COLO668 (cell line): ENCODE measurements around the gene LINC01488.

Experiments used
- DNase-seq: peaks from one replicate; lab custom pipeline; 2025; ENCODE audit not compliant: unreplicated experiment; lab: John Stamatoyannopoulos, UW

Gene LINC01488

DNA sequence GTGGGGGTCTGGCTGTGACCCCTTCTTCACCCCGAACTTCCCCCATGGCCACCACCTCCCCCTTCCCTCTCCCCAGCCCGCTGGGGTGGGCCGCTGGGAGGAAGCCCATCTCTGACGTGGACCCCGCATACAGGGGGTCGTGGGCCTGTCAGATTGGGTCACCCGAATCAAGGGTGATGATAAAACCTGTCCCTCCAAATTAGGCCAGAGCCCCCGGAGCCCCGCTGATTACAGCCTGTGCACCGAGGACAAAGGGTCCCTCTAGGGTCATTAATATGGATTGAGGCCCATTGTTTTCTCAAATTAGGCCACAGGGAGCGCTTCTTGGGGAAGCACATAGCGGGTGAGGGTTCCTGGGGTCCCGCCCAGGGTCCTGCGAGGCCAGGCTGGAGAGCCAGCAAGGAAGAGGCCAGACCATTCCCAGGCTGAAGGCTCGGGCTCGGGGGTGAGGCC is 4.9 kb upstream of the LINC01488 start:
- DNase-seq = no peak

DNA sequence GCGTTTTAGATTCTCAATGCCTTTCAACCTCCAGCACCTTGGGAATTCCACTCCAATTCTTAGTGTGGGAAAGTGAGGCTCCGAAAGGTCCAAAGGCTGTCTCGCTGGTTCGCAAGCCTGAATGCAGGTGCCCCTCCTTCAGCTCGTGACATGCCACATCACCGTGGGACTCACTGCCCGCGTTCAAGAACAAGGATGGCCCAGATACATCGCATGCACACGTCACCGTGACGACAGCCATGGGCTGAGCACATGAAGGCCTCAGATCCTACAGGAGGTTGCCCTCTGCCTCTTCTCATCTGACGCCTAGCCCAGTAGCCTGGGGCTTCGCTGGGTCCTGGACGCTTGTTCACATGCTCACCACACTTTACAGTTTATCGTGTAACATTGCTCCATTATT is 4.4 kb upstream of the LINC01488 start:
- DNase-seq = no peak

DNA sequence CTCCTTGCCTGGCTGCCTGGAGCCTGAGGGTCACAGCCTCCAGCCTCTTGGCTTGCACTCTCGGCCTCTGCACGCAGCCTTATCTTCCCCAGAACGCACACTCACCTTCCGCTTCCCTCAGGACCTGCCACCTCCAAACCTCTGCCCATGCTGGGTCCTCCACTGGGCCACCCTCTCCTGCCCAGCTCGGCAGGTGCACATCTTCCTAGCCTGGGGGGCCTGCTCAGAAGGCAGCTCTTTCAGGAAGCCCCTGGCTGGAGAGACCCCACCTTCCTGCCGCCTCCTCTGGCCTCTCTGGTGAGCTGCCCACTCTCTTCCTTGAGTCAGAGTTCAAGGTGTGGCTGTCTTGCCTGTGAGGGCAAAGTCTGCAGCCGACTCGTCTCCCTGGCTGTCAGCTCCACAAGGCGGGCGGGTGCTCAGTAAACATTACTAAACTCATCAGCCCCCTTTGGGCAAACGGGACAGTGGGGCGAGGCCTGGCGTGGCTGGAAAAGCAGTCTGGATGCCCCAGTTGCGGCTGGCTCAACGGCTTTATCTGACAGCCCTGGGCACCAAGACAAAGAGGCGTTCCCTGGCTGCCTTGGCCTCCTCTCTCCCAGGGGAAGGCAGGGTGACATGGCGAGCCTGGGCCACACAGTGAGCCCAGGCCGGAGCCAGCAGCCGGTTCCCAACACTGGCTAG is 1.7 kb upstream of the LINC01488 start:
- no peak for DNase-seq

DNA sequence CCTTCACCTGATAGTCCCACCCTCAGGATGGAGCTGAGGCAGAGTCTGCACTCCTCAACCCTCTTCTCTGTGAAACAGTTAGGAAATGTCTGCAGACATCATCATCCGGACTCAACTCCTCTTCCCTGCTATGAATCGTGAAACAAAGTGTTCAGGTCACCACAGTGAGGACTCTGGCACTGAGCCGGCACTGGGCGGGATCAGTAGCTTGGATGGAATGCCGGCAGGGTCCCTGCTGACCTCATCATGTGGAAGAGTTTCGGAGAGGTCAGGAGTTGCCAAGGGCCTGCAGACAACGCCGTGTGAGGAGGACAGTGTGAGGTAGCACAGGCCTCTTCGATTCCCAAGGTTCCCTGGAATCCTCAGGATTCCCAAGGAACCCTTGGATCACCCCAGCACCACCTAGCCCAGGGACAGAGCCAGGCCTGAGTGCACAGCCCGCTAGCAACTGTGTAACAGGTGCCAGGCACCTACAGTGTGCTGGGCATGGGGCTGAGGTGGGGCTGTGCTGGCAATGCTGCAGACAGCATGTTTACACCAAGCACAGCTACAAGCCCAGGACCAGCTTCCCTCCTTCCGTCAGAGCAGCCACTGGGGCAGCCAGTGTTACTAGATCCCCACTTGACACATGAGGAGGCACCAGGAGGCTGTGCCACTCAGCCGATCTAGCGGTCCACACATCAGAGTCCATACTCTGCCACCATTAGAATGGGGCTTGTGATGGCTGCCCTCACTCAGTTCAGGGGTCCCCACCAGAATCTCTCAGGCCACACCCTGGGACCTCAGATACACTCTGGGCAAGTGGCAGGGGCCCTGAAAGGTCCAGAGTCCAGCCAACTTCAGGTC is 693 bp upstream of the LINC01488 start:
- no peak for DNase-seq

- no peak for DNase-seq
Observed at GRCh38 chr11:69482322-69482721, 859 bp downstream of the LINC01488 start.

GRCh38 chr11:69483170-69483569 is 1.7 kb downstream of the LINC01488 start:
- no peak for DNase-seq

- DNase-seq = no peak
Observed at GRCh38 chr11:69483691-69484426, 2.4 kb downstream of the LINC01488 start.

GRCh38 chr11:69484427-69485259 is 3.2 kb downstream of the LINC01488 start:
- no peak for DNase-seq

DNA sequence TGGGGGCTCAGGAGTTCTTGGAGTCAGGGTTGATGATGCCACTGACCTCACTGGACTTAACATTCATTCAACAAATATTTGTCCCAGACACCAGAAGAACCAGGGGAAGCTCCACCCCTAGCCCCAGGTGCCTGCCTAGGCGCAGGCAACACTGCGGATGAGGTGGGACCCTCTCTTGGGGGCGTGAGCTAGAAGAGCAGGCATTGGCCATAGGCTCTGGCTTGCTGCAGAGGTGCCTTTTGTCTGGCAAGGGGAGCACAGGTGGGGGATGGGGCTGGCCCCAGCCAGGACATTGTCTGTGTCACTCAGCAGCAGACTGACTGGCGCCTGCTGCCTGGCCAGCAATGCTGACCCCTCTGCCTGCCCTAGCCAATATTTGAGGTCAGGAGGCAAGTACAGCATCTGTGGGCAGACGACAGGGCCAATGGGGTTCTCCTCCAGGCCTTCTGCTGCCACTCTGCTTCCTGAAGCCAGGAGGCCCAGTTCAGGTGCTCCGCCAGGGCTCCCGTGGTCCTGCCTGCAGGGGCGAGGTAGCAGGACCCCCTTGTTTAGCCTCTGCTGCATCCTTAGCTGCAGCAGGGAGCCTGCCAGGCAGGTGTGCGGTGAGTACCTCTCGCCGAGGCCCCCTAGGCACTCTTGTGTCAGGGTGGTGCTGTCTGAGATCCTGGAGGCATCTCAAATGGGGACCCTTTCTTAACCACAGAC is 4.0 kb downstream of the LINC01488 start:
- no peak for DNase-seq

DNA sequence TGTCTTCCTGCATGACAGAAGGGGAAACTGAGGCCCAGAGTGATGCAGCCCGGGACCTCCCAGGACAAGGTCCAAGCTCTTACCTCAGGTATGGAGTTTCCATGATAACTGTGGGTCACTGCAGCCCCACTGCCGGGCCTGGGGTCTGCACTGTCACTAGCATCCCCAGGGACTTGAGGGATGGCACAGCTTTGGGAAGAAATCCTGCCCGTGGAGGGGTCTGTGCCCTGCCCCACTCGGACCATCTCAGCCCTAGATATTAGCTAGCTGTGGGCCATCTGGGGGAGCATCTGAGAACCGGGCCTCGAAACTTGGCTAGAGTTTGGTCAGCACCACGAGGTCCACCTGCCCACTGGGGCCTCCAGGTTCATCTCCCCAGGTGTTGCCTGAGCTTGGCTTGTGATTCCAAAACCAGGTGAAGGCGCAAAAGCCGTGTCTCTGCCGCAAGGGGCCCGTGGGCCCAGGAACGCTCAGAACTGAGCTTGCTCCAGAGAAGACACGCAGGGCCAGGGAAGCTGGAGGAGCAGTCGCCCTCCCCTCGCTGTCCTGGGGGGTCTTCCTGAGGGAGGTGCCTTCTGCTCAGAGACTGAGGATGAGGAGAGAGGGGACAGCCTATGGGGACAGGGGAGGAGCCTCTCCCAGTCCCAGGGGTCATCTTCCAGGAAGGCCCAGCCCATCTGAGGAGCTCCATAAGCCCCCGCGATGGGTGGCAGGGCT is 4.8 kb downstream of the LINC01488 start:
- DNase-seq = no peak

DNA sequence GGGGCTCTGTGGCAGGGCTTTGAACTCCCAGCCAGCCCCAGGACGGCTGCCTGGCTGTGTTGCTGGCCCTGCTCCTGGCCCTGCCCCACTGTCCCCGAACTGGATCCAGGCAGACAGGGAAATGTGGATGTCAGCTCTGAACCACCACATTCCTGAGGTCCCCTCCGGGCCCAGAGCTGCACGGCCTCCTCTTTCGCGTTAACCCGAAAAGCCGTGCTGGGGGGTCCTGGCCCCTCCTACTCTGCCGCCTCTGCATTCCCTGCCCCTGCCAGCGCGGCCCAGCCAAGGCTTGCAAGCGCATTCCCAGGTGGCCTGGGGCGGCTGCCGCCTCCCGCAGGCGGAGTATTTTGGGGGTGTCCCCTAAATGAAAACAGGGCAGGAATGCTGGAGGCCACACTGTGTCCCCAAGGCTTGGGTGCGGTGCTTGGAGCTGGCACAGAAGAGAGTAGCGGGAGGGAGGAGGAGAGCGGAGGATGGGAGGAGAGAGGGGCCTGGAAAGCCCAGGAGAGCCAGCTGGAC is 5.4 kb downstream of the LINC01488 start:
- DNase-seq = no peak

DNA sequence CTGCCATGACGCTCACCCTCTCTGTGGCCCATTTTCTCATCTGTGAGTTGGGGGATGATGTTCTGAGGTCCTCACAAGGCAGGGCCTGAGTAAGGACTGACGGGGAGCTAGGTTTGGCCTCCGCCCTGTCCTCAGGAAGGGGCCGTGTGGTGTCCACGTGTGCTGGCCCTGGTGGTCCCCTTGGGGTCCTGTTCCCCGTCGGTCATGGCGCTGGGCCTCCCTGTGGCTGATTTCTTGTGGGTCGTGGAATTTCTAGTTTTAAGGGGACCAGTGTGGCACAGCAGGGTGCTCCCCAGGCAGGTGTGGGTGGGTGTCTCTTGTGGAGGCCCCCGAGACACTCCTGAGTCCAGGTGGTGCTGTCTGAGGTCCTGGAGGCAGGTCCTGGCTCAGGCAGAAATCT is 5.9 kb downstream of the LINC01488 start:
- no peak for DNase-seq

DNA sequence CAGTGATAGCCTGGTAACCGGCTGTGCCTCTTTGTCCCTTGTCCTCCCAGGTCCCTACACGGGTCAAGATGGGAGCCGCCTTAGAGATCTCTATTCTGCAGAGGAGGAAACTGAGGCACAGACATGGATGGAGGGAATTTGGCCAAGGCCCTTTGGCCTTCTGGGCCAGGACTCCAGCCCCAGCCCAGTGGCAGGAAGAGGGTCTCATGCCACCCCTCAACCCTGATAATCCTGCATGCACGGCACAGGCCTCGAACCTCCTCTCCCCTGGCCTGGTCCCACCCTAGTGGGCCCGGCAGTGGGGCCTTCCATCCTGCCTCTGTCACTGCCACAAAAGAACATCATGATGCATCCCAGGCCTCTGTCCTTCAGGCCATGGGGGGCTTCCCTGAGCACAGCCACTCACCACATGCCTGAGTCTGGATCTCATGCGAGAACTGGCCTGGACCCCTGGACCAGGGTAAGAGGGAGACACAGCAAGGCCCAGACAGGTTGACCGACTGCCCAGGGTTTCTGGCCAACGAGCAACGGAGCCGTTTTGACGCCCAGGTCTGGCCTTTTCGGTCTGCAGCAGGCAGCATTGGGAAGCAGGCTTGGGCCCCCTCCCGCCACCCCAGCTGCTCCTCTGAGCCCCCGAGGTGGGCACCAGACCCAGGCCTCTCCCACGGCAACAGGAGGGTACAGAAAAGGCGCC is 6.5 kb downstream of the LINC01488 start:
- no peak for DNase-seq

DNA sequence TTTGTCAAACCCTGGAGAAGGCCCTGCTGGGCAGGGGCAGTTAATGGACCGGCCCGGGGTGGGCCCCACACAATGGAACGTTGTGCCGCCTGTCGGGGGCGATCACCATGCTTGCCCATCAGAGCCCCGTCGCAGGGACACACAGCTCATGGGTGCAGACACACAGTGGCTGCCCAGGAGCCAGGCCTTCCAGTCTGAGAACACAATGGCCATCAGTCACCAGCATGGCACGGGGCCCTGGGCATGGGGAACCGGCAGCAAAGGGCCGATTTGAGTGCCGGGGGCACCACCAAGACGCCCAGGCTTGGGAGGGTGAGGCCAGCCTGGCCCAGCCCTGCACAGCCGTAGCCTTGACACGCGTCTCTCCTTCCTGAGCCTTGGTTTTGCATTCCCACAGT is 7.1 kb downstream of the LINC01488 start:
- no peak for DNase-seq

- DNase-seq = no peak
Observed at GRCh38 chr11:69489031-69489745, 7.7 kb downstream of the LINC01488 start.

- DNase-seq = no peak
Observed at GRCh38 chr11:69489746-69490365, 8.4 kb downstream of the LINC01488 start.

DNA sequence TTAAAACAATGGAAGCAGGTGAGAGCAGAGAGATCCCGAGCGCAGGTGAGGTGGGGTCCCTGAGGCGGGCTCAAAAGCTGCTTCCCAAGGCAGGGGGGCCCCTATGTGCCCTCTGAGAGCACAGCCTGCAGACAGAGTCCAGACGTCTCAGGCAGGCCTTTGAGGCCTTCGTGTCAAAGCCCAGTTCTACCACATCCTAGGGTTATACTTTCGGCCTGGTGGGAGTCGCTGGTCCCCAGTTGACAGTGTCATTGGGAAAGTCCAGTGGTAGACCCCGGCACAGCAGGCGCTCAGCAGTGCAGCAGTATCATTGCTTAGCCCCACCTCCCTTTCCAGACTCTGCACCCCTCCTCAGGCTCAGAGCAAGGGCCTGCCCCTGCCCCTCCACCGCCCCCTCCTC is 9.1 kb downstream of the LINC01488 start:
- no peak for DNase-seq
